Testis (tissue), 3 donors: ENCODE results near the gene CAMTA1. TPM values are rescaled to one million over a fixed set of nuclear protein-coding genes. Genes with fewer than 3 reads are reported as not detected.

ENCODE experiments used
- DNase-seq: peaks from one replicate; pipeline ENCODE4 v3.0.0-alpha.2; 2019
- H3K27ac ChIP-seq, 2 donors: fragments of 200-600 bp; sonication (generic); one replicate each; pipeline ENCODE4 v1.5.1; 2019
- H3K27me3 ChIP-seq: fragments of 200-600 bp; sonication (generic); one replicate; pipeline ENCODE4 v1.5.1; 2019
- H3K36me3 ChIP-seq: fragments of 200-600 bp; sonication (generic); one replicate; pipeline ENCODE4 v1.5.1; 2017; ENCODE audit warnings: low read depth; ENCODE audit errors: missing control alignments
- H3K4me1 ChIP-seq: fragments of 200-600 bp; sonication (generic); one replicate; pipeline ENCODE4 v1.5.1; 2019
- H3K4me3 ChIP-seq, 2 donors: fragments of 200-600 bp; sonication (generic); one replicate each; pipeline ENCODE4 v1.5.1; 2017 to 2019
- H3K9me3 ChIP-seq: fragments of 200-600 bp; sonication (generic); one replicate; pipeline ENCODE4 v1.5.1; 2017
- POLR2A ChIP-seq: fragments of 450-650 bp; IDR thresholded peaks from one replicate; pipeline ENCODE4 v1.6.1; 2017; ENCODE audit warnings: antibody characterized with exemption, mild to moderate bottlenecking, moderate library complexity
- WGBS, 2 donors: methylation state at CpG; one replicate each; pipeline ENCODE4 v1.1.5; 2018; 5-methylcytosine and 5-hydroxymethylcytosine counted together
- intact Hi-C: fragments of 100-400 bp; cut with DNase I; formaldehyde crosslinking; loops from one replicate; pipeline ENCODE4 v1.15.1; 2023; ENCODE audit warnings: low total_unique reads
- polyA plus RNA-seq: library from polyadenylated mRNA; stranded (reverse); fragments of 350-450 nt; fragmentation: Illumina TruSeq; extraction: RNeasy Lipid Tissue Mini Kit (QIAGEN cat#74804); gene quantifications from one replicate; pipeline ENCODE4 v1.2.3, GENCODE V29; 2014; ENCODE audit warnings: low read depth, low replicate concordance; ENCODE audit not compliant: insufficient read depth
- total RNA-seq, 2 donors: library from RNA; depleted of rRNA; stranded (reverse); fragments of >200 nt; gene quantifications; one replicate each; pipeline ENCODE4 v1.2.3, GENCODE V29; 2016
- TF ChIP-seq, protein P1 (sequence below), 3 experiments: fragments of 450-650 bp in 2 of 3; fragments of 200-600 bp in 1 of 3; sonication (generic) in 1 of 3; IDR thresholded peaks; one replicate each; pipeline ENCODE4 v1.5.1; 2016 to 2019; ENCODE audit warnings: antibody characterized with exemption in 3 of 3, mild to moderate bottlenecking in 2 of 3, moderate library complexity in 1 of 3

The CAMTA1 gene
- total and polyA plus RNA-seq, 3 donors from 2014 or later: 116 to 158 (median 119) TPM

DNA sequence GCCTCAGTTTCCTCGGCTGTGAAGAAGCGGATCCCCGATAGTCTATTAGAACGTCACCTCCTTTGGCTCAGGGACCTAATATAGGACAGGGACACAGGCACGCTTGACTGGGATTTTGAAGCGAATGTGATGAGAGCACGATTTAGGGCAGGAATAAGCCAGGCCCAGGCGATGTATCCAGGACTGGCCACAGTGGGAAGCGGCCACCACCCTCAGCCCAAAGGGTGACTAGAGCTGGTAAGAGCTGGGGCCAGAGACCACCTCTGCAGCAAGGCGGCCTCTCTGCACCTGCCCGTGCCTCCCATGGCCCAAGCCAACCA lies 885.9 kb downstream of the CAMTA1 start:
- no peak overlapping the region for H3K4me3 ChIP-seq
- 91 to 95% methylated on average over 10 to 11 of the region's 11 CpGs for WGBS, 2 donors
- H3K27ac ChIP-seq: no peak overlapping the region
- H3K36me3 ChIP-seq: no peaks in the 10 kb centered on the region
- no peak for DNase-seq
- intact Hi-C loops: no loop called here
- H3K27me3 ChIP-seq: no peaks in the 10 kb centered on the region
- TF ChIP-seq, protein P1, sequence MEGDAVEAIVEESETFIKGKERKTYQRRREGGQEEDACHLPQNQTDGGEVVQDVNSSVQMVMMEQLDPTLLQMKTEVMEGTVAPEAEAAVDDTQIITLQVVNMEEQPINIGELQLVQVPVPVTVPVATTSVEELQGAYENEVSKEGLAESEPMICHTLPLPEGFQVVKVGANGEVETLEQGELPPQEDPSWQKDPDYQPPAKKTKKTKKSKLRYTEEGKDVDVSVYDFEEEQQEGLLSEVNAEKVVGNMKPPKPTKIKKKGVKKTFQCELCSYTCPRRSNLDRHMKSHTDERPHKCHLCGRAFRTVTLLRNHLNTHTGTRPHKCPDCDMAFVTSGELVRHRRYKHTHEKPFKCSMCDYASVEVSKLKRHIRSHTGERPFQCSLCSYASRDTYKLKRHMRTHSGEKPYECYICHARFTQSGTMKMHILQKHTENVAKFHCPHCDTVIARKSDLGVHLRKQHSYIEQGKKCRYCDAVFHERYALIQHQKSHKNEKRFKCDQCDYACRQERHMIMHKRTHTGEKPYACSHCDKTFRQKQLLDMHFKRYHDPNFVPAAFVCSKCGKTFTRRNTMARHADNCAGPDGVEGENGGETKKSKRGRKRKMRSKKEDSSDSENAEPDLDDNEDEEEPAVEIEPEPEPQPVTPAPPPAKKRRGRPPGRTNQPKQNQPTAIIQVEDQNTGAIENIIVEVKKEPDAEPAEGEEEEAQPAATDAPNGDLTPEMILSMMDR (IDR thresholded peaks at IDR 0.05): no peak
- no peak for TF ChIP-seq POLR2A
- H3K9me3 ChIP-seq: no peaks in the 10 kb centered on the region
- peaks cover 4% of the 10 kb centered on the region for H3K4me1 ChIP-seq

GRCh38 chr1:7671676-7672075 lies 886.4 kb downstream of the CAMTA1 start:
- intact Hi-C loops: no loop called here

GRCh38 chr1:7672864-7673263 lies 887.6 kb downstream of the CAMTA1 start:
- no peak for DNase-seq
- Histone ChIP-seq H3K9me3 (no peaks in the 10 kb centered on the region), H3K27me3 (no peaks in the 10 kb centered on the region), H3K27ac (no peak overlapping the region), H3K4me1 (peaks cover under 1% of the 10 kb centered on the region), H3K4me3 (no peak overlapping the region), H3K36me3 (no peaks in the 10 kb centered on the region)
- 67 to 76% methylated on average over 2 to 11 of the region's 11 CpGs for WGBS, 2 donors
- TF ChIP-seq, protein P1 (IDR thresholded peaks at IDR 0.05): no peak
- no peak for TF ChIP-seq POLR2A
- intact Hi-C loops: no loop called here

More at GRCh38 chr1:7671676-7672075, 886.4 kb downstream of the CAMTA1 start:
- Histone ChIP-seq H3K27ac (no peak overlapping the region), H3K27me3 (no peaks in the 10 kb centered on the region), H3K4me1 (peaks cover 4% of the 10 kb centered on the region), H3K36me3 (no peaks in the 10 kb centered on the region), H3K9me3 (no peaks in the 10 kb centered on the region), H3K4me3 (no peak overlapping the region)
- 78 to 92% methylated on average over 5 of the region's 5 CpGs for WGBS, 2 donors
- TF ChIP-seq POLR2A: no peak
- TF ChIP-seq, protein P1 (IDR thresholded peaks at IDR 0.05): no peak
- DNase-seq: no peak

DNA sequence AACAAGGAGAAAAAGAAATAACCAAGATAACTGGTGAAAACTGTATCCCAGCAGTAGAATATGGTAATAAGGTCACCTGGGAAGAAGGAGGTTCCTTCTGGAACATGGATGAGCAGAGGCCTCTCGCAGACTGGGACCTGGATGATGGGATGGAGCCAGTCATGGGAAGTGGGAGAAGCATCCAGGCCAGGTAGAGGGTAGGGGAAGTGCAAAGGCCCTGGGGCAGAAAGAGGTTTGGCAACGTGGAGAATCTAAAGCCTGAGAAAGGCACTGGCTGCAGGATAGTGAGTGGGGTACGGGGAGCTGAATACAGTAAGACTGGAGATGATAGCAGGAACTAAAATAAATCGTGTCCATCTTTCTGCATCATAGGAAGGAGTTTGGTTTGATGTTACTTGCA lies 889.7 kb downstream of the CAMTA1 start:
- H3K27ac ChIP-seq: no peak overlapping the region
- no peak for DNase-seq
- H3K27me3 ChIP-seq: no peaks in the 10 kb centered on the region
- intact Hi-C loops: no loop called here
- H3K36me3 ChIP-seq: no peaks in the 10 kb centered on the region
- no peak overlapping the region for H3K4me3 ChIP-seq
- TF ChIP-seq POLR2A: no peak
- TF ChIP-seq, protein P1 (IDR thresholded peaks at IDR 0.05): no peak
- 83 to 93% methylated on average over 4 of the region's 4 CpGs for WGBS, 2 donors
- peaks cover 7% of the 10 kb centered on the region for H3K4me1 ChIP-seq
- no peaks in the 10 kb centered on the region for H3K9me3 ChIP-seq

- DNase-seq: no peak
- no peak overlapping the region for H3K27ac ChIP-seq
- TF ChIP-seq POLR2A: no peak
- TF ChIP-seq, protein P1 (IDR thresholded peaks at IDR 0.05): no peak
- no peaks in the 10 kb centered on the region for H3K27me3 ChIP-seq
- no peaks in the 10 kb centered on the region for H3K9me3 ChIP-seq
- no peaks in the 10 kb centered on the region for H3K36me3 ChIP-seq
- H3K4me1 ChIP-seq: peaks cover 8% of the 10 kb centered on the region
- no peak overlapping the region for H3K4me3 ChIP-seq
- intact Hi-C loops: no loop called here
- WGBS, 2 donors: 83 to 87% methylated on average over 15 to 19 of the region's 19 CpGs
These were observed 890.4 kb downstream of the CAMTA1 start for GRCh38 chr1:7675431-7676273.
